HepG2 (cell line): ENCODE results near the gene RNASE7. TPM values are rescaled to one million over a fixed set of nuclear protein-coding genes. Genes with fewer than 3 reads are reported as not detected.

Source experiments
- AGO2 ChIP-seq: fragments of 200-400 bp; formaldehyde crosslinking; optimal IDR thresholded peaks from 2 replicates; pipeline ENCODE3; 2017; ENCODE audit warnings: mild to moderate bottlenecking, low read depth, low read length, moderate library complexity
- ATM ChIP-seq: fragments of 450-650 bp; IDR thresholded peaks from 2 replicates; pipeline ENCODE4 v1.7.1; 2017; ENCODE audit warnings: mild to moderate bottlenecking, borderline replicate concordance
- MED8 ChIP-seq: sonication (generic); formaldehyde crosslinking; IDR thresholded peaks from 2 replicates; pipeline ENCODE4 v1.8.1; 2023; ENCODE audit warnings: mild to moderate bottlenecking, missing genetic modification reagents; ENCODE audit not compliant: insufficient replicate concordance
- MEIS2 ChIP-seq: sonication (generic); formaldehyde crosslinking; IDR thresholded peaks from 2 replicates; pipeline ENCODE4 v1.9.0; 2021; ENCODE audit warnings: mild to moderate bottlenecking, missing genetic modification reagents
- NFYB ChIP-seq: sonication (generic); formaldehyde crosslinking; IDR thresholded peaks from 2 replicates; pipeline ENCODE4 v1.4.0; 2020; ENCODE audit warnings: missing genetic modification reagents
- NKX3-1 ChIP-seq: sonication (generic); formaldehyde crosslinking; IDR thresholded peaks from 2 replicates; pipeline ENCODE4 v1.5.0; 2020; ENCODE audit warnings: missing genetic modification reagents
- RBAK ChIP-seq: sonication (generic); formaldehyde crosslinking; IDR thresholded peaks from 2 replicates; pipeline ENCODE4 v1.5.1; 2020; ENCODE audit warnings: mild to moderate bottlenecking, missing genetic modification reagents
- SOX13 ChIP-seq, 3 experiments: fragments of 450-650 bp in 1 of 3; sonication (generic) in 1 of 3; formaldehyde crosslinking in 1 of 3; IDR thresholded peaks in 2 of 3; conservative IDR thresholded peaks in 1 of 3; 2 replicates each; pipeline versions ENCODE4 v1.5.0 to v1.6.1; 2016 to 2020; ENCODE audit warnings: antibody characterized with exemption in 1 of 3, mild to moderate bottlenecking in 1 of 3, missing compliant biosample characterization in 1 of 3, missing genetic modification reagents in 1 of 3, moderate library complexity in 1 of 3
- YY1 ChIP-seq: IDR thresholded peaks from 2 replicates; pipeline ENCODE4 v1.6.1; 2011; ENCODE audit warnings: low read length, low read depth, moderate library complexity, mild to moderate bottlenecking; ENCODE audit not compliant: insufficient read depth, insufficient replicate concordance
- ZNF496 ChIP-seq: sonication (generic); formaldehyde crosslinking; IDR thresholded peaks from 2 replicates; pipeline ENCODE4 v1.8.1; 2023; ENCODE audit warnings: mild to moderate bottlenecking, moderate library complexity, missing genetic modification reagents; ENCODE audit not compliant: insufficient replicate concordance
- ZNF546 ChIP-seq: sonication (generic); formaldehyde crosslinking; conservative IDR thresholded peaks from 2 replicates; pipeline ENCODE4 v1.8.1; 2023; ENCODE audit warnings: mild to moderate bottlenecking, missing genetic modification reagents
- ZNF775 ChIP-seq: sonication (generic); formaldehyde crosslinking; IDR thresholded peaks from 2 replicates; pipeline ENCODE4 v1.4.0; 2020; ENCODE audit warnings: missing genetic modification reagents, mild to moderate bottlenecking, moderate library complexity, borderline replicate concordance
- polyA plus RNA-seq, 8 experiments: library from polyadenylated mRNA; depleted of rRNA in 3 of 8; stranded (reverse) in 7 of 8; unstranded in 1 of 8; fragments of >200 nt; fragmentation: Illumina TruSeq in 4 of 8; extraction: Trizol in 4 of 8; gene quantifications; 2 replicates each; pipeline versions ENCODE4 v1.2.1 to v1.2.3, GENCODE V29; 2011 to 2016; ENCODE audit warnings: low read depth in 4 of 8, missing spikeins in 1 of 8, mixed read lengths in 1 of 8; ENCODE audit not compliant: insufficient read depth in 1 of 8
- total RNA-seq, 5 experiments: library from RNA; depleted of rRNA; stranded (reverse); fragments of >200 nt; fragmentation: Illumina TruSeq; extraction: Trizol; gene quantifications; 2 replicates each; pipeline ENCODE4 v1.2.3, GENCODE V29; 2016; ENCODE audit warnings: low read depth in 1 of 5
- TF ChIP-seq, protein P1 (sequence below): sonication (generic); formaldehyde crosslinking; IDR thresholded peaks from 2 replicates; pipeline ENCODE4 v1.9.0; 2021; ENCODE audit warnings: missing genetic modification reagents, borderline replicate concordance
- TF ChIP-seq, protein P2 (sequence below): sonication (generic); formaldehyde crosslinking; IDR thresholded peaks from 2 replicates; pipeline ENCODE4 v1.9.0; 2022; ENCODE audit warnings: missing genetic modification reagents, mild to moderate bottlenecking, borderline replicate concordance
- TF ChIP-seq, protein P3 (sequence below): sonication (generic); formaldehyde crosslinking; conservative IDR thresholded peaks from 2 replicates; pipeline ENCODE4 v1.5.0; 2020; ENCODE audit warnings: missing genetic modification reagents

RNASE7 gene
- total and polyA plus RNA-seq, 2 of the 13 experiments (the other 11 are each of a cell fraction or from before 2014, with no cell fraction given): 0.04 TPM; not detected in 1

DNA sequence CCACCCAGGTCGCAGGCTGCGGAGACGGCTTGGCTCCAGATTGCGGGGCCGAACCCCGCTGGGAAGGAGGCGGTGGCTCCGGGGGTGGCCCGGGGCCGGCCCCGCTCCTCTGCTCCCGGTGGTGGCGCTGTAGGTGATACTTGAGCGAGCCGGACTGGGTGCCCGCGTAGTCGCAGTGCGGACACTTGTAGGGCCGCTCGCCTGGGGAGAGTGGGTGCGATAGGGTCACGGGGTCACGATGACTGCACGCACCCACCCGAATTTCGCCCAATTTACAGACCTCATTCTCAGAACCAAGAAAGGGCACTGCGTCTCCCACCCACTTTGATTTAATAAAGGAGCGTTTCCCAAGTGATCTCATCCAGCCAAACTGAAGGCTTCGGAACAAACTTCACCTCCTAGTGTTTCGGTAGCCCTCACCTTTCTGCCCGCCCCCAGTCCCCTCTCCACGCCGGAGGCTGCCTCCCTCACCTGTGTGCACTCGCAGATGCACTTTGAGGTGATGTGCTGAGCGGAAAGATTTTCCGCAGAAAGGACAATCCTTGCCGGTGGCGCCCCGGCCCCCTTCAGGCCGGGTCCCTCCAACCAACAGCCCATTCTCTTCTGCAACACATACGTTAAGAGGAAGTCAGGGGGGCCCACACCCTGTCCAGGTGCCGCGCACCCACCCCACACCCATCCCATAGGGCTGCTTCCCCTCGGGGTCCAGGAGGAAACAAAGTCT lies 48.9 kb downstream of the RNASE7 start (continued):
- TF ChIP-seq ATM (no peak), RBAK (CRISPR knock-in tag) (no peak), AGO2 (peak; percentile 79), NFYB (no peak), ZNF775 (CRISPR knock-in tag) (no peak), NKX3-1 (CRISPR knock-in tag) (no peak), ZNF546 (CRISPR knock-in tag) (no peak), MEIS2 (CRISPR knock-in tag) (0 out of 2 replicates have a peak, but pooled peaks have one; percentile 12), YY1 (no peak), SOX13 (IDR thresholded peaks at IDR 0.05) (no peak), SOX13 (CRISPR knock-in tag; conservative IDR thresholded peaks at IDR 0.05 in 1 of 2, IDR thresholded peaks at IDR 0.05 in 1 of 2) (no peak), ZNF496 (CRISPR knock-in tag) (no peak), MED8 (peak; percentile 22)
- TF ChIP-seq, protein P1, sequence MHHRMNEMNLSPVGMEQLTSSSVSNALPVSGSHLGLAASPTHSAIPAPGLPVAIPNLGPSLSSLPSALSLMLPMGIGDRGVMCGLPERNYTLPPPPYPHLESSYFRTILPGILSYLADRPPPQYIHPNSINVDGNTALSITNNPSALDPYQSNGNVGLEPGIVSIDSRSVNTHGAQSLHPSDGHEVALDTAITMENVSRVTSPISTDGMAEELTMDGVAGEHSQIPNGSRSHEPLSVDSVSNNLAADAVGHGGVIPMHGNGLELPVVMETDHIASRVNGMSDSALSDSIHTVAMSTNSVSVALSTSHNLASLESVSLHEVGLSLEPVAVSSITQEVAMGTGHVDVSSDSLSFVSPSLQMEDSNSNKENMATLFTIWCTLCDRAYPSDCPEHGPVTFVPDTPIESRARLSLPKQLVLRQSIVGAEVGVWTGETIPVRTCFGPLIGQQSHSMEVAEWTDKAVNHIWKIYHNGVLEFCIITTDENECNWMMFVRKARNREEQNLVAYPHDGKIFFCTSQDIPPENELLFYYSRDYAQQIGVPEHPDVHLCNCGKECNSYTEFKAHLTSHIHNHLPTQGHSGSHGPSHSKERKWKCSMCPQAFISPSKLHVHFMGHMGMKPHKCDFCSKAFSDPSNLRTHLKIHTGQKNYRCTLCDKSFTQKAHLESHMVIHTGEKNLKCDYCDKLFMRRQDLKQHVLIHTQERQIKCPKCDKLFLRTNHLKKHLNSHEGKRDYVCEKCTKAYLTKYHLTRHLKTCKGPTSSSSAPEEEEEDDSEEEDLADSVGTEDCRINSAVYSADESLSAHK (CRISPR knock-in tag): no peak
- TF ChIP-seq, protein P2, sequence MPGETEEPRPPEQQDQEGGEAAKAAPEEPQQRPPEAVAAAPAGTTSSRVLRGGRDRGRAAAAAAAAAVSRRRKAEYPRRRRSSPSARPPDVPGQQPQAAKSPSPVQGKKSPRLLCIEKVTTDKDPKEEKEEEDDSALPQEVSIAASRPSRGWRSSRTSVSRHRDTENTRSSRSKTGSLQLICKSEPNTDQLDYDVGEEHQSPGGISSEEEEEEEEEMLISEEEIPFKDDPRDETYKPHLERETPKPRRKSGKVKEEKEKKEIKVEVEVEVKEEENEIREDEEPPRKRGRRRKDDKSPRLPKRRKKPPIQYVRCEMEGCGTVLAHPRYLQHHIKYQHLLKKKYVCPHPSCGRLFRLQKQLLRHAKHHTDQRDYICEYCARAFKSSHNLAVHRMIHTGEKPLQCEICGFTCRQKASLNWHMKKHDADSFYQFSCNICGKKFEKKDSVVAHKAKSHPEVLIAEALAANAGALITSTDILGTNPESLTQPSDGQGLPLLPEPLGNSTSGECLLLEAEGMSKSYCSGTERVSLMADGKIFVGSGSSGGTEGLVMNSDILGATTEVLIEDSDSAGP: peak; percentile 25; the same call in 1 of the 2 replicates
- TF ChIP-seq, protein P3, sequence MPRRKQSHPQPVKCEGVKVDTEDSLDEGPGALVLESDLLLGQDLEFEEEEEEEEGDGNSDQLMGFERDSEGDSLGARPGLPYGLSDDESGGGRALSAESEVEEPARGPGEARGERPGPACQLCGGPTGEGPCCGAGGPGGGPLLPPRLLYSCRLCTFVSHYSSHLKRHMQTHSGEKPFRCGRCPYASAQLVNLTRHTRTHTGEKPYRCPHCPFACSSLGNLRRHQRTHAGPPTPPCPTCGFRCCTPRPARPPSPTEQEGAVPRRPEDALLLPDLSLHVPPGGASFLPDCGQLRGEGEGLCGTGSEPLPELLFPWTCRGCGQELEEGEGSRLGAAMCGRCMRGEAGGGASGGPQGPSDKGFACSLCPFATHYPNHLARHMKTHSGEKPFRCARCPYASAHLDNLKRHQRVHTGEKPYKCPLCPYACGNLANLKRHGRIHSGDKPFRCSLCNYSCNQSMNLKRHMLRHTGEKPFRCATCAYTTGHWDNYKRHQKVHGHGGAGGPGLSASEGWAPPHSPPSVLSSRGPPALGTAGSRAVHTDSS (CRISPR knock-in tag): no peak
